IPS-NIHi11 (cell line): Measurements from ENCODE around the gene CT45A7.
"Not testable (repeated sequence)": the region's sequence is repeated elsewhere in the genome, so short reads cannot be mapped to it uniquely, and the experiment has no call there.

Source experiments
- DNase-seq: peaks from one replicate; pipeline ENCODE4 v3.0.0; 2012; ENCODE audit warnings: mixed read lengths, low spot score

CT45A7 gene, protein sequence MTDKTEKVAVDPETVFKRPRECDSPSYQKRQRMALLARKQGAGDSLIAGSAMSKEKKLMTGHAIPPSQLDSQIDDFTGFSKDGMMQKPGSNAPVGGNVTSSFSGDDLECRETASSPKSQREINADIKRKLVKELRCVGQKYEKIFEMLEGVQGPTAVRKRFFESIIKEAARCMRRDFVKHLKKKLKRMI

GRCh38 chrX:135837180-135837579, at the start of gene CT45A7:
CT45A7 (minus strand) TSS chrX:135837280; CDS start chrX:135833533, 3,747 bp downstream.
- DNase-seq: not testable (repeated sequence)

GRCh38 chrX:135882741-135883140, 45.7 kb upstream of the CT45A7 start:
- not testable (repeated sequence) for DNase-seq

DNA sequence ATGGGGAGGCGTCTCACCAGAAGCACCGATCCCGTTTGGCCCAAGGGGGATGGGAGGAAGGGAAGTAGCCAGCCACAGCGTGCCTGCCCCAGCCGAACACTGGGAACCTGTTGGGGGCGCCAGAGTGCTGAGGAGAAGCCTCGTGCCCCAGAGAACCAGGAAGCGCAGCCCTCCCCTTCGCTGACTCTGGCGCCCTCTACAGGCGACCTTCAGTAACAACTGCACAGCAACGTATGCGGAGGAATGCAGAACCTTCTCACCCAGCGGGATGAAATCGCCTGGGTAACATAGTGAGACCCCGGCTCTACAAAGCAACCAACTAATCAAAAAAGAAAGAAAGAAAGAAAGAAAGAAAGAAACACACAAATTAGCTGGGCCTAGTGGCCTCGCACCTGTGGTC, 34.6 kb upstream of the CT45A7 start, which contains the start of gene CT45A9:
CT45A9 (minus strand) TSS at position 101 of the 400 bp plus-strand sequence. CDS start 3,751 bp downstream, outside the sequence.
- not testable (repeated sequence) for DNase-seq

GRCh38 chrX:135854438-135854837, 17.4 kb upstream of the CT45A7 start, which contains the start of gene CT45A8:
CT45A8 (minus strand) TSS chrX:135854538; CDS start chrX:135850783, 3,755 bp downstream.
- DNase-seq: not testable (repeated sequence)

GRCh38 chrX:135819912-135820311, 17.2 kb downstream of the CT45A7 start, which contains the start of gene CT45A2:
CT45A2 (minus strand) TSS chrX:135820012; CDS start chrX:135816265, 3,747 bp downstream.
- not testable (repeated sequence) for DNase-seq

- DNase-seq: not testable (repeated sequence)
Measured at GRCh38 chrX:135802687-135803086, 34.4 kb downstream of the CT45A7 start, which contains the start of gene CT45A6. CT45A6 (minus strand) TSS chrX:135802787; CDS start chrX:135798993, 3,794 bp downstream.

- DNase-seq: not testable (repeated sequence)
Measured at GRCh38 chrX:135785403-135785802, 51.7 kb downstream of the CT45A7 start, which contains the start of gene CT45A5. CT45A5 (minus strand) TSS chrX:135785503; CDS start chrX:135781729, 3,774 bp downstream.
